Activated naive CD8-positive, alpha-beta T cell treated with anti-CD3 and anti-CD28 coated beads, Interleukin-2, amount 10 ng/mL, durations not matched to agents 7 days and 5 days (primary cell): Measurements from ENCODE around the gene ISG15. TPM values are rescaled to one million over a fixed set of nuclear protein-coding genes. Genes with fewer than 3 reads are reported as not detected.
"Not testable (repeated sequence)": the region's sequence is repeated elsewhere in the genome, so short reads cannot be mapped to it uniquely, and the experiment has no call there.

Experiments
- ATAC-seq: fragments of 150-1000 bp; cut with Tn5 transposase; one replicate; pipeline ENCODE4 v1.10.0; 2021; ENCODE audit warnings: low read depth, moderate library complexity
- POLR2A ChIA-PET: fragments of 350-600 bp; sonication (Branson Sonifier 250); formaldehyde crosslinking; loops from one replicate; lab custom pipeline; 2021; ENCODE audit warnings: antibody characterized with exemption; lab: Charles Lee
- DNase-seq: peaks from one replicate; pipeline ENCODE4 v3.0.0; 2021
- H3K27ac Mint-ChIP-seq: one replicate; pipeline ENCODE4 v1.8.0; 2022; ENCODE audit warnings: mild to moderate bottlenecking, mixed read lengths
- H3K27me3 Mint-ChIP-seq: one replicate; pipeline ENCODE4 v1.8.0; 2022; ENCODE audit warnings: mild to moderate bottlenecking, moderate library complexity, mixed read lengths
- H3K36me3 Mint-ChIP-seq: one replicate; pipeline ENCODE4 v1.8.0; 2021; ENCODE audit warnings: mild to moderate bottlenecking, mixed read lengths
- H3K4me1 Mint-ChIP-seq: one replicate; pipeline ENCODE4 v1.8.0; 2021; ENCODE audit warnings: mixed read lengths
- H3K4me3 Mint-ChIP-seq: one replicate; pipeline ENCODE4 v1.8.0; 2022; ENCODE audit warnings: mild to moderate bottlenecking, moderate library complexity, mixed read lengths
- H3K9me3 Mint-ChIP-seq: one replicate; pipeline ENCODE4 v1.8.0; 2021; ENCODE audit warnings: mixed read lengths
- total RNA-seq, 2 experiments: library from RNA; stranded (reverse); gene quantifications; one replicate each; pipeline ENCODE4 v1.2.3, GENCODE V29; 2021

Gene ISG15
- total RNA-seq, 2 experiments from 2014 or later, result 425 to 457 TPM

GRCh38 chr1:994546-994945 is 18.8 kb upstream of the ISG15 start:
- H3K9me3 Mint-ChIP-seq, H3K36me3 Mint-ChIP-seq, H3K4me1 Mint-ChIP-seq, POLR2A ChIA-PET, ATAC-seq, H3K4me3 Mint-ChIP-seq, H3K27ac Mint-ChIP-seq, DNase-seq: not testable (repeated sequence)
- H3K27me3 Mint-ChIP-seq, result peaks cover 41% of the 10 kb centered on the region

- no peak overlapping the region for H3K4me3 Mint-ChIP-seq
- POLR2A ChIA-PET, result no interaction called here
These were observed 17.3 kb upstream of the ISG15 start for GRCh38 chr1:995665-996633.

GRCh38 chr1:996851-997712 is 16.2 kb upstream of the ISG15 start:
- ATAC-seq (no peak), DNase-seq (no peak)
- peaks cover 4% of the 10 kb centered on the region for H3K4me1 Mint-ChIP-seq
- H3K36me3 Mint-ChIP-seq, result peaks cover 2% of the 10 kb centered on the region
- H3K27me3 Mint-ChIP-seq, result peaks cover 37% of the 10 kb centered on the region
- H3K27ac Mint-ChIP-seq, result no peak overlapping the region
- H3K4me3 Mint-ChIP-seq, result no peak overlapping the region
- peaks cover 4% of the 10 kb centered on the region for H3K9me3 Mint-ChIP-seq
- POLR2A ChIA-PET, result interaction anchor here (1.3 kb wide), 1 partner anchor 17 kb away, joined by 5 read pairs; the partner anchor contains the start of gene ISG15

More at GRCh38 chr1:995665-996633, 17.3 kb upstream of the ISG15 start:
- no peak for ATAC-seq
- H3K27ac Mint-ChIP-seq, result peak overlapping the region; percentile 15
- peaks cover 2% of the 10 kb centered on the region for H3K36me3 Mint-ChIP-seq
- no peak for DNase-seq
- H3K9me3 Mint-ChIP-seq, result peaks cover 6% of the 10 kb centered on the region
- peaks cover 39% of the 10 kb centered on the region for H3K27me3 Mint-ChIP-seq
- peaks cover 9% of the 10 kb centered on the region for H3K4me1 Mint-ChIP-seq

- H3K4me1 Mint-ChIP-seq, result peaks cover 4% of the 10 kb centered on the region
- POLR2A ChIA-PET, result interaction anchor here (1.3 kb wide), 1 partner anchor 16 kb away, joined by 5 read pairs; the partner anchor contains the start of gene ISG15
- peaks cover 1% of the 10 kb centered on the region for H3K9me3 Mint-ChIP-seq
- no peak overlapping the region for H3K4me3 Mint-ChIP-seq
- ATAC-seq, result no peak
- DNase-seq, result no peak
- no peaks in the 10 kb centered on the region for H3K36me3 Mint-ChIP-seq
- H3K27me3 Mint-ChIP-seq, result peaks cover 33% of the 10 kb centered on the region
- no peak overlapping the region for H3K27ac Mint-ChIP-seq
These were observed 15.6 kb upstream of the ISG15 start for GRCh38 chr1:997713-997992.

- Mint-ChIP-seq H3K4me1 (peaks cover 4% of the 10 kb centered on the region), H3K27ac (no peak overlapping the region), H3K36me3 (no peaks in the 10 kb centered on the region), H3K9me3 (no peaks in the 10 kb centered on the region), H3K27me3 (peaks cover 33% of the 10 kb centered on the region), H3K4me3 (no peak overlapping the region)
- DNase-seq (no peak), ATAC-seq (no peak)
- POLR2A ChIA-PET, result interaction anchor here (1.3 kb wide), 1 partner anchor 16 kb away, joined by 5 read pairs; the partner anchor contains the start of gene ISG15
These were observed 15.1 kb upstream of the ISG15 start for GRCh38 chr1:997993-998744.

GRCh38 chr1:998745-998994 is 14.6 kb upstream of the ISG15 start:
- POLR2A ChIA-PET, result no interaction called here
- H3K36me3 Mint-ChIP-seq, result no peaks in the 10 kb centered on the region
- H3K27ac Mint-ChIP-seq, result no peak overlapping the region
- no peak overlapping the region for H3K4me3 Mint-ChIP-seq
- no peaks in the 10 kb centered on the region for H3K9me3 Mint-ChIP-seq
- ATAC-seq (no peak), DNase-seq (no peak)
- peaks cover 33% of the 10 kb centered on the region for H3K27me3 Mint-ChIP-seq
- peaks cover 4% of the 10 kb centered on the region for H3K4me1 Mint-ChIP-seq

GRCh38 chr1:998995-999724 is 14.1 kb upstream of the ISG15 start:
- no peak overlapping the region for H3K27ac Mint-ChIP-seq
- peaks cover 33% of the 10 kb centered on the region for H3K27me3 Mint-ChIP-seq
- POLR2A ChIA-PET, result no interaction called here
- ATAC-seq (peak; percentile 5), DNase-seq (peak; percentile 63)
- peaks cover 4% of the 10 kb centered on the region for H3K4me1 Mint-ChIP-seq
- no peak overlapping the region for H3K4me3 Mint-ChIP-seq
- H3K9me3 Mint-ChIP-seq, result no peaks in the 10 kb centered on the region
- H3K36me3 Mint-ChIP-seq, result no peaks in the 10 kb centered on the region

GRCh38 chr1:999725-1000356 is 13.5 kb upstream of the ISG15 start, which contains the start of gene HES4:
HES4 (minus strand) TSS chr1:1000097; CDS start chr1:999973, 124 bp downstream.
- ATAC-seq, result peak; percentile 27
- no peaks in the 10 kb centered on the region for H3K9me3 Mint-ChIP-seq
- H3K27ac Mint-ChIP-seq, result peak within 1 kb of the TSS; percentile 68
- H3K27me3 Mint-ChIP-seq, result peaks cover 27% of the 10 kb centered on the region
- H3K36me3 Mint-ChIP-seq, result no peaks in the 10 kb centered on the region
- peak within 1 kb of the TSS; percentile 73 for H3K4me3 Mint-ChIP-seq
- DNase-seq, result peak; percentile 72
- H3K4me1 Mint-ChIP-seq, result peaks cover 8% of the 10 kb centered on the region
- POLR2A ChIA-PET, result no interaction called here

GRCh38 chr1:1000357-1001056 is 12.8 kb upstream of the ISG15 start:
- no peaks in the 10 kb centered on the region for H3K9me3 Mint-ChIP-seq
- ATAC-seq (peak; percentile 5), DNase-seq (peak; percentile 79)
- POLR2A ChIA-PET, result interaction anchor here (1.7 to 2.0 kb wide), 2 partner anchors 17 to 19 kb away, joined by 4 to 6 read pairs; no protein-coding TSS in a partner anchor
- peaks cover 14% of the 10 kb centered on the region for H3K4me1 Mint-ChIP-seq
- H3K27me3 Mint-ChIP-seq, result peaks cover 22% of the 10 kb centered on the region
- peak overlapping the region; percentile 68 for H3K27ac Mint-ChIP-seq
- peak overlapping the region; percentile 73 for H3K4me3 Mint-ChIP-seq
- H3K36me3 Mint-ChIP-seq, result no peaks in the 10 kb centered on the region

GRCh38 chr1:1001057-1001783 is 12.1 kb upstream of the ISG15 start:
- Mint-ChIP-seq H3K27me3 (peaks cover 18% of the 10 kb centered on the region), H3K9me3 (no peaks in the 10 kb centered on the region), H3K27ac (peak overlapping the region; percentile 68), H3K36me3 (no peaks in the 10 kb centered on the region), H3K4me3 (peak overlapping the region; percentile 73), H3K4me1 (peaks cover 14% of the 10 kb centered on the region)
- no peak for ATAC-seq
- POLR2A ChIA-PET, result interaction anchor here (0.9 to 2.1 kb wide), 5 partner anchors 13 to 34 kb away, joined by 3 to 19 read pairs (median 6); partner anchors contain the start of genes ISG15 and PLEKHN1
- no peak for DNase-seq
